T-helper 1 cell (primary cell): ENCODE measurements around the gene MAP1LC3B.

Experiments used
- DNase-seq, 5 donors: peaks; one replicate each; pipeline ENCODE4 v3.0.0-alpha.2; 2012 to 2020
- total RNA-seq, 4 donors: gene quantifications; one replicate each; lab custom pipeline; 2026; lab: John Stamatoyannopoulos, UW

MAP1LC3B gene
- total RNA-seq: 95.8 to 143 (median 125) reads per million in 4 donors

DNA sequence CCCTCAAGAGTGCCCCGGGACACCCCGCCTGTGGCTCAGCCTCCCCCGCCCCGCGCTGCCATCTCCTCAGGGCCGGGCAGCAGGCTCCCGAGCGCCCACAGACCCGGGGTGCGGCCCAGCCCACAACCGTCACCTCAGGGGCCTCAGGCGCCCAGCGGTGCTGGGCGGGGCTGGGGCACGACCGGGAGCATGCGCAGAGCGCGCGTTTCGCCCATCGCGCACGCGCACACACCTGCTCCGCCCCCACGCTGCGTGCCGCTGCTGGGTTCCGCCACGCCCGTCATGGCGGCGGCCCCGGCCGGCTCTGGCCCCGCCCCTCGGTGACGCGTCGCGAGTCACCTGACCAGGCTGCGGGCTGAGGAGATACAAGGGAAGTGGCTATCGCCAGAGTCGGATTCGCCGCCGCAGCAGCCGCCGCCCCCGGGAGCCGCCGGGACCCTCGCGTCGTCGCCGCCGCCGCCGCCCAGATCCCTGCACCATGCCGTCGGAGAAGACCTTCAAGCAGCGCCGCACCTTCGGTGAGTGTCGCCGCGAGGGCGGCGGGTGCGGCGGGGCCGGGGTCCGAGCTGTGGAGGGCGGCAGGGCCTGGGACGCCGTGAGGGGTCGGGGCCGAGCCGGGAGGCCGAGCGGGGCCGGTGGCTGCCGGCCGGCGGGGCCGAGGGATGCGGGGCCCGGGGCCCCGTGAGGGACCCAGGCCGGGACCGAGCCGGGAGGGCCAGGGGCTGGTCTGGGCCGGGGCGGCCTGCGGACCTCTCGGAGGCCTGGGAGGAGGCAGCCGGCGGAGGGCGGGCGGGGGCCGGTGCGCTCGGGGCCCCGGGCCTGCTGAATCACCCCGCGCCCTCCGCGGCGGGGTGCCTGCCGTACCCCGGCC is at the start of gene MAP1LC3B:
MAP1LC3B (plus strand) TSS at position 387 of the 871 bp plus-strand sequence; CDS start at position 479, 92 bp downstream.
- peak; percentile 94 to 99 (median 96) for DNase-seq

DNA sequence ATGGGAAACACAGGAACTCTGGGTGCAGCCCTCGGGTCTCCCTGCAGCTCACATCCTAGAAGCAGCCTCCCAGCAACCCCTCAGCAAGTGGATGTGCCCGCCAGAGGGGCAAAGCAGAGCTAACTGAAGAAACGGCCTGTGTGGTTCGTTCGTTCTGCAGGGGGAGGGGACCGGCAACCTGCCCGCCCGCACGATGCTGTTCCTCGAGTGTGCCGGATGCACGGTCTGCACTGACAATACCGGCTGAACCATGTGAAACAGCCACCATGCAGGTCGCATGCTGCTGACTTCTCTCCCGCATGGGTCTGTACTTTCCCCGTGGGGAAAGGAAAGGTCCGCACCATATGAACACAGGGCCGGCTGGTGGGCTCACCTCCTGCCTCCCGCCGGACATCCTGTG is 49.6 kb upstream of the MAP1LC3B start:
- DNase-seq: no peak

DNA sequence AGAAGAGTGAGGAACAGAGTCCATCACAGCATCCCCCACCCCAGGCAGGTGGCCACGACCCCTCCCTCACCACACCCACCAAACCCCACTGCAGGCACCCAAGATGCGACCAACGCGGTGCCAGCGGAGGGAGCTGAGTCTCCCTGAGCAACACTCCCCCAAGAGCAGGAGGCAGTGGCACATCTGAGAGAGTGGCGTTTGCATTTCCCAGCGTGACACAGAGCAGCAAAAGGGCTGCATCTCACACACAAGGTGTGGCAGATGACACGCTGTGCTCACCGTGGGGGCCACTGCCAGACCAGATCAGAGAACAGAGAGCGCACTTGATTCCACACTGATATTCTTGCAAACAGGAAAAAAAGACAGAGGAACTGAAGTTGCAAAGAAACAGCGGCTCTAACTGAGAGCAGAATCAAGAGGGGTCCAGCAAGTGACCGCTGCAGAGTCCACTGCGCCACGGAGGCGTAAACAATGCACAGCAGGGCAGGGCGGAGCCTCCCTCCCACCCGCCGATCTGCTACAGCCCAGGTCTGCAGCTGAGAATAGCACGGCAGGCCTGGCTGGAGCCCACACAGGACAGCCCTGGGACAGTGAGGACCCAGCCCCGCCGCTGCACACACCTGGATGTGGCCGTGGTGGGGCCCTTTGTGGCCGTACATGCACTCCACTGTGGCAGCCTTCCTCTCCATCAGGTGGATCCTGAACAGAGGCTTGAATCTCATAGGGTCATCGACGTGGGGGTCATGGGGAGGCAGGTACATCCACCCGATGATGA is 49.0 kb upstream of the MAP1LC3B start:
- no peak for DNase-seq

GRCh38 chr16:87343753-87344050 is 48.4 kb upstream of the MAP1LC3B start:
- DNase-seq: no peak

DNA sequence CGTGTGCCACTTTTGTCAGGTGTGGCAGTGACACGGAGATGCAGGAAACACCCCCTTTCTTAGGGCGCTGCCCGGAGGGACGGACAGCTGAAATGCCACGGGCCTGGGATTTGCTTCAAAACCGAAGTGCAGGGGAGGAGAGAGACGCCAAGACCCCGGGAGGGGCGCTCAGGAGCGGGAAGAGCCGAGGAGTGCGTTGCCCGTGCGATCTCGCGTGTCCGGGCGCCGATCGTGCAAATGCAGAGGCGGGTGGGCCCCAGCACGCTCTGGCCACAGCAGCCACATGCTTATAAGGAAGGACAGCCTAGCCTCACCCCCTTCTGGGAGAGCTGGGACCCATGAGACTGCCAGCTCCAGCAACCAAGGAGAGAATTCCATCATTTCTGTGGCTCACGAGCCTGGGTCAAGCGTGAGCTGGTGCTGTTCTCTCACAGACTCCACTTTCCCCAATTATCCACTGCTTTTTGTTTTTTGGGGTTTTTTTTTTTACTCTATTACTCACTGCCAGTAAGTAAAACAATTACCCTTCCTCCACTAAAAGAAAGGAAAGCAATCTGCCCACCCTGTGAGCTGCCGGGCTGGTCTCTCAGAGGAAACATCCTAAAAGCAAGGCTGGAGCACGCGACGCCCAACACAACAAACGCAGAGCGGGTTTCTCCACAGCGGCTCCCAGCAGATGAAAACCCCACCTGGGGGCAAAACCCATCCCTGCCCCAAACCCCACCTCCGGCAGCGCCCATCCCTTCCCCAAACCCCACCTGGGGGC is 47.8 kb upstream of the MAP1LC3B start:
- no peak for DNase-seq

DNA sequence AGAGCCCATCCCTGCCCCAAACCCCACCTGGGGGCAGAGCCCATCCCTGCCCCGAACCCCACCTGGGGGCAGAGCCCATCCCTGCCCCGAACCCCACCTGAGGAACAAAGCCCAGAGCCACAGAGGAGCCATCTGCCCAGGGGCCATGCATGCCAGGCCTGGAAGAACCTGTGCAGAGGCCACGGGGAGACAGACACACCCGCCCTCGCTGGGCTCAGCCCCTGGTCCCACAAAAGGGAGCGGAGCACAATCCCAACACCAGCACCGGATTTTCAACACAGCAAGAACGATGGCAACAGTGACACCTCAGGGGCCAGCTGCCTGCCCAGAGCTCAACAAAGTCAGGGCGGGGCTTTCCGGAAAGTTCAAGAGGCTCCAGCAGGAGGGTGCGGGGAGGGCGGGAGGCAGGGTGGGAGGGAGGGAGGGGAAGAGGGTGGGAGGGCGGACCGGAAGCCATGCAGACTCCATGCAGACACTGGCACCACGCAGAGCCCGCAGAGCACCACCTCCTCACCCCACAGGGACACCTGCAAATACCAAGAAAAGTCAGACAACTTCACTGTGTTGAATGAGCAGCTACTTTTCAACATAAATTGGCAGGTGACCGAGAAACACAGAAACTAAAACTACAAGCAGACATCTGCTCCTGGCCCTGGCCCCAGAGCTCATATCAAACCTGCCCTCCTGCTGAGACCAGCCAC is 47.1 kb upstream of the MAP1LC3B start:
- DNase-seq: peak; percentile 24 to 82 (median 41)

DNA sequence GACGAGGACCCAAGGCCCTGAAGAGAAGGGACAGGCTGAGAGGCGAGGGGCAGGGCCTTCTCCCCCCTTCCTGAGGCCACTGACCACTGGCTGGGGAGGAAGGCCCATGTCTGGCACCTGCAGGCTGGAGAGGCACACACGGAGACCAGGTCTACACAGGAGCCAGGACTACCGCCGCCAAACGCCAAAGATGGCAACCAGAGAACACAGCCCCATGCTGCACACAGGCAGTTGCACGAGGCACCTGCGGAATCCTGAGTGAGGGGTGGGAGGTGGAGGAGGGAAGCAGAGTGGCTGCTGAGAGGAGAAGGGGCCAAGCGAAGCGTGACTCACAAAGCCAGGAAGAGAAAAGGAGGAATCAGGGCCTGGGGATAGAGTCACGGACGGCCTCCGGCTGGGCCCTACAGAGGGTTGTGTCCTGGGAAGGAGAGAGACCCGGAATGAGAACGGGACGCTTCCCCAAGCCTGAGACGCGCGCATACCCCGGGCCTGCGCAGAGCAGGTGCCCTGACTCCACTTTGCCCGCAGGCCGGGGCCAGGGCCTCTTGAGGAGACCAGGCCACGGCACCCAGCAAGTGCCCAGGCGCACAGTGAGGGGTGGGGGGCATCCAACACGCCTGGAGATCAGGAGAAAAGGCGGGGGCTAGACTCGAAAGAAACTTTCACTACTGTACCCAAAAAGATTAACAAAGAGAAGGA is 46.3 kb upstream of the MAP1LC3B start:
- DNase-seq: no peak

GRCh38 chr16:87346517-87347060 is 45.5 kb upstream of the MAP1LC3B start:
- DNase-seq: no peak

DNA sequence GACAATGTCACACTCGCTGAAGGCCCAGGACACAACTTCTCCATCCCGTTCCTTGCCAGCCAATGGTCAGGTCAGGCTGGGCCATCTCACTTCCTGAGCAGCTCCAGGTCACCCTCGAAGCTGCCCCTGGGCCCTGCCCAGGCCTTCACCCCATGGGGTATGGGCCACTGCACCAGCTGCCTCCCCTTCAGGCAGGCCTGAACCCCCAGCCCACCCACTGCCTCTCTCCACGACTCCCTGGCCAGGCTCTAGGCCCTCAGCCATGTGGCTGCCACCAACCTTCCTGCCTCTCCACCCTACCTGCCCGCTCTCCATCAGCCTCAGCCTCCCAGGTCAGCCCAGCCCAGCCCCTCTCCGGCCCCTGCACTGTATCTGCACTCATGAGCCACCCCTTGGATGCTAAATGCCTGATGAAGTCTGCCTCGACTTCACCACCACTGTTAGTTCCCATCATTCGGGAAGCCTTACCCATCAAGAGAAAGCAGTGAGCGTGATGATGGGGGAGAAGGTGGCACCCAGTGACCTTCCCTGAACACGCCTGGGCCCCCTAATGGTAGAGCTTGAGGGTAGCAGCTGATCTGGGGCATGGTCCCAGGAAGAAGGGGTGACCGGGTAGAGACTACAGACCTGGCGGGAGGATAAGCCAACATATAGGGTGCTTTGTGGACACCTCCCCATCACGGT is 44.1 kb upstream of the MAP1LC3B start:
- DNase-seq: no peak

DNA sequence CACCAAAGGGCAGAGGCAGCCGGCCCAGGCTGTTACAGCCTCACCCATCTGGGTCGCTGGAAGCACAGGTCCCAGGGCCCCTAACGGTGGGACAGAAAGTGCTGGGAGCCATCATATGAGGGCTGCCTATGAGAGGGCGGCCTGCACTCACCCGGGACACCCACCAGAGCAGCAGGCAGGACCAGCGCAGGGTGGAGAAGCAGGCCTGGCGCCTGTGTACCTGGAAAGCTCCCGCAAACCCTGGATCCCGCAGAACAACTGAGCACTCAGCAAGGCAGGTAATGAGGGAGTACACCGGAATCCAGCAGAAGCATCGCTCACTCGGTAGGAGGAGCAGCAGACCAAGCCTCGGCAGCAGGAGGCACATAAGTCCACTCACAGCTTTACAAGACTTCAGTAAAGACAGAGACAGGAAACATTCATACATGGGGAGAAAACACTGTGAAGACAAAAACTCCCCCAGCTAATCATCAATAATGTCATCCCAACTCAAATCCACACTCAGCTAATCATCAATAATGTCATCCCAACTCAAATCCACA is 43.4 kb upstream of the MAP1LC3B start:
- no peak for DNase-seq

GRCh38 chr16:87350031-87350430 is 42.1 kb upstream of the MAP1LC3B start:
- no peak for DNase-seq

- DNase-seq: no peak
These were observed 41.3 kb upstream of the MAP1LC3B start for GRCh38 chr16:87350681-87351319.

DNA sequence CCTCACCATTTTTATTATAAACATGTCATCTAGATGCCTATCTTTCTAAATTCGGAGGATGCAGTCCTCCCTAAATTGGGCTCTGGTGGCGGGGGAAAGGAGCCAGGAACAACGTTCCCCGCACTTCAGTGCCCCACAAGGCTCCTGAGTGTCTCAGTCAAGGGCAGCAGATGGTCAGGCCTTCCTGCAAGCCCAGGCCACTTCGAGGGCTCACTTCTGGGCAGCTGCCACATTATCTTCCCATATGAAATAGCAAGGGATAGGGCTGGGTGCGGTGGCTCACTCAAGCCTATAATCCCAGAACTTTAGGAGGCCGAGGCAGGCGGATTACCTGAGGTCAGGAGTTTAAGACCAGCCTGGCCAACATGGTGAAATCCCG is 40.8 kb upstream of the MAP1LC3B start:
- DNase-seq: no peak

DNA sequence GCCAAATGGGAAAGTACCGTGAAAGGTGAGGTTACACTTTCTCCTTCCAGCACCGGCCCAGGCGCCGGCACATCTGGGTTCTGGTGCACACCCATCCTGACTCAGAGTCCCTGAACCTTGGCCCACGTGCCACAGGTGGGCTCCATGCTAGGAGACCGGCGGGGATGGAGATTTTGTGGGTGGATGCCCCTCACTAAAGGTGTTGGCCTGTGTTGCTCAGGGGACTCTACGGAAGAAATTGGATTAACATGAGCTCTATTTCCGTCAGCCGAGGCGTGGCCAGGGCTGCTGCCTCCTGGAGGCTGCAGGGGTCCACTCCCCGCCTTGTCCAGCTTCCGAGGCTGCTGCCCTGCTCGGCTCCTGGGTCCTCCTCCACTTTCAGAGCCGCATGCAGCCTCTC is 39.3 kb upstream of the MAP1LC3B start:
- DNase-seq: no peak

- DNase-seq: no peak
These were observed 38.5 kb upstream of the MAP1LC3B start for GRCh38 chr16:87353613-87354012.

DNA sequence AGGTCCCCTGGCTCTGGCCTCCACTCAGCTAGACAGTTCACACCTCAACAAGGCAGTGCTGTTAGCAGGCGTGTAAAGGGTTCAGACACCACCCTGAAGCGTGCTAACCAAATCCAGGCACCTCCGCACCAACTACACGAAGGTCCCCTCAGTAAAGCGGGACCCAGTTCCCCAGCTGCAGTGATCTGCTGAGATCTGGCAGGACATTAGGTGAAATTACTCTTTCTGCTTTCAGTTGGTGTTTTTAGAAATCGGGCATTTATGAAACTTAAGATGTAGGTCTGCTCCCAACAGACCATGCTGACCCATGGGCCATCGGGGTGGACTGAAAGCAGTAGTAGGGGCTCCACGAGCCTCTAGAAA is 35.7 kb upstream of the MAP1LC3B start:
- DNase-seq: no peak

DNA sequence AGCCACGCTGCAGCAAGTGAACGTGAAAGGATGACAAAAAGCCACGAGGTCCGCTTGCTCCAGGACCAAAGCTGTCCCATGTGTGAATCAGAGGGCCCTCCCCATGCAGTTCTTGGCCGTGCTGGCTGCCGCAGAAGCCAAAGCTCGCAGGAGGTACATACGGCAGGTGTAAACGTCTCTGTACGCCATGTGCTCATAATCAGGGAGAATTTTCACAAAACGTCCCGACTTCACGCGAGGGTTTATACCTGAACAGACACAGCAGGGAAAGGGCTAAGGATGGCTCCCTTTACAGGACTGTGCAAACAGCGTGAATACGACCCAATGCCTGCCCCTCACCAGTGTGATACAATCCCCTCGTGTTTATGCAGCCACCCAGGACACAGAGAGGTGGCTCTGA is 33.9 kb upstream of the MAP1LC3B start:
- DNase-seq: no peak

DNA sequence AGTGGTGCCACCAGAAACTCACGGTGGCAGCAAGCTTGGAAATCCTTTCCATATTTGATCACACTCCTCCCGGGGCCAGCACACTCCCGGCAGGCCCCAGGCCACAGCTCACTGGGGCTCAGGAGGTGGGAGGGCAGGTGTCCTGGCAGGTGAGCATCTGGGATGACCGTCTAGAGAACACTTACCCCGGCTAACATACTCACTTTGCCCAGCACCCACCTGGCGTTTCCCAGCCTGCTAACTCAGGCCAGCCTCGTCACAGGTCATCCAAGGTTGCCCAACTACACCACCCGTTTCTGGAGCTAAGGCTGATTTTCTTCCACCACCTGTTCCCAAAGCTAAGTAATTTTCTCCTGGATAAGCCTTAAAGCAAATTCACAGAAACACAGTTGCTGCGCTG is 33.4 kb upstream of the MAP1LC3B start:
- DNase-seq: no peak

GRCh38 chr16:87359121-87359520 is 33.0 kb upstream of the MAP1LC3B start:
- DNase-seq: no peak

DNA sequence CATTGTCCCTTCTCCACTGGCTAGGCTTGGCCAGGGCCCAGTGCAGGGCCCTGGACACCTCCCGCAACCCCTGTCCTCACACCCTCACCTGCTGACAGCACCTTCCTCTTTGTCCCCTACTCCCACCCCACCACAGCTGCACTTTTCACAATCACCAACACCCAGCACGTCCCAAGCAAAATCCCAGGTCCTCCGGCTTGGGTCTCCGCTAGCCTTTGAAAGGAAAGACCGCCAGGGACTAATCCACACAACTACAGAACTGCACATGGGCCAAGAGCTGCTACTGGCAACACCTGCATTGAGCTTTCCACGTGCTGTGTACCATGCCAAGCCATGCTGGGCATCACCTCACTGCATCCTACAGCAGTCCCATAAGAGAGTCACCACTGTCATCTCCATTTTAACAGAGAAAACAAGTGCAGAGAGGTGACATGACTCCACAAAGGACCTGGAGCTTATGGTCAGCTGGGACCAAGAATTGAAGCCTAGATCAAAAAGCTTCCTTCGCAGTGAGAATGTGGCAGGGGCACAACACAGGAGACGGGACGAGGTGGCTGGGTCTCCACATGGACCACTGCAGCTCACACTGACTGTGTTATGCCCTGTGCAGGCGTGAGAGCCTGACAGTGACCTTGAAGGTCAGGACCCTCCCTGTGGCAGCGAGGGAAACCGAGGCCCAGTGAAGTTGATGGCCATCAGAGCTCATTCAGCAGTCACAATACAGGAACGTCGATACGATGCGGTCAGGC is 31.1 kb upstream of the MAP1LC3B start:
- DNase-seq: no peak
